ENCODE results near the gene ZBTB25. TPM values are rescaled to one million over a fixed set of nuclear protein-coding genes. Genes with fewer than 3 reads are reported as not detected.

ZBTB25 gene
- total RNA-seq, 3 donors from 2014 or later: 12.3 to 15.7 (median 14.4) TPM

GRCh38 chr14:64400829-64401459 is 102.7 kb downstream of the ZBTB25 start:
- TF ChIP-seq POLR2AphosphoS5 (IDR thresholded peaks at IDR 0.05) (no peak), CTCF (IDR thresholded peaks at IDR 0.05) (no peak), POLR2A (IDR thresholded peaks at IDR 0.05) (no peak)
- no peaks in the 10 kb centered on the region for H3K9me3 ChIP-seq
- intact Hi-C loops (cut with DNase I; ENCODE audit: low total_unique reads): no loop called here
- H3K27me3 ChIP-seq: no peaks in the 10 kb centered on the region
- H3K36me3 ChIP-seq: no peaks in the 10 kb centered on the region
- H3K4me1 ChIP-seq: no peaks in the 10 kb centered on the region
- H3K27ac ChIP-seq: no peak overlapping the region
- no peak for DNase-seq (ENCODE audit: low spot score in 2 of 2)
- no peak overlapping the region for H3K4me3 ChIP-seq

Other genes starting within 250 kb of the ZBTB25 start
- gene ESR2, start 209.5 kb downstream of the ZBTB25 start, total RNA-seq: 1 to 10 TPM in 2 of 3 donors, under 1 TPM in 1; 0.98 to 2.2 (median 1.5) TPM
- gene MTHFD1, start 115.5 kb downstream of the ZBTB25 start, total RNA-seq: 100 to 1,000 TPM in 1 of 3 donors, 10 to 100 TPM in 2; 48.5 to 126 (median 50.3) TPM
- gene AKAP5, start 38.3 kb downstream of the ZBTB25 start, total RNA-seq: 1 to 10 TPM in 1 of 3 donors, under 1 TPM in 2; 0.96 to 1.2 (median 0.98) TPM
- 10 to 100 TPM; 53.0 to 69.1 (median 66.9) TPM for gene ZBTB1, start 932 bp upstream of the ZBTB25 start, total RNA-seq
- 10 to 100 TPM; 12.2 to 33.1 (median 17.9) TPM for gene HSPA2, start 36.9 kb upstream of the ZBTB25 start, total RNA-seq
- 1 to 10 TPM; 2.3 to 6.4 (median 3.4) TPM for gene PPP1R36, start 46.1 kb upstream of the ZBTB25 start, total RNA-seq
- gene PLEKHG3, start 200.6 kb upstream of the ZBTB25 start, total RNA-seq: 10 to 100 TPM; 18.7 to 31.5 (median 30.3) TPM